C4-2B (cell line): Measurements from ENCODE around the gene HS3ST5.

Experiments
- ZFX ChIP-seq: fragments of 450-650 bp; IDR thresholded peaks from 2 replicates; pipeline ENCODE4 v1.6.1; 2017
- TF ChIP-seq, protein P1 (sequence below): fragments of 450-650 bp; conservative IDR thresholded peaks from 2 replicates; pipeline ENCODE4 v1.5.1; 2017; ENCODE audit warnings: mild to moderate bottlenecking

DNA sequence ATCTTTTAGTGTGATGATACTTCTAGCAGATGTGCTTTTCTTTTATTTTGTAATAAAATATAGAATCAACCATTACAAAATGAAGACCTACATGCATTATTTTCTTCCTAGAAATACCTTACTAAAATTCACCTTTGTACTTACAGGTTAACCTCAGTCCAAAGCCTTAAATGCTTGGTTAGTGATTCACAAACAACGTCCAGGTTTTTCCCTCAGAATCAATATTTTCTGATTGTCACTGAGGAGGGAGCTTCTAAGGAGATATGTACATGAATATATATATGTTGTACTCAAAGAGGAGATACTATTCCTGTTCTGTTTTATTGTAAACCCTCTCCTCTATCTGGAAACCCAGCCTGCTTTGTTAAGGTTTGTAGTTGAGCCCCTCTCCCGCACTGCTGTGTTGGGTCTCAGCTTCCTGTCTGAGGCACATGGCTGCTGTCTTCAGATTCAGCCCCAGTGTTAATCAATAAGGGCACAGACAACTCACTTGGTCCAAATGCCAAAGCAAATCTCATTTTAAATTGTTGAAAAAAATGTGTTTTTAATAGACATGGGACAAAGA lies 33.9 kb upstream of the HS3ST5 start:
- TF ChIP-seq, protein P1, sequence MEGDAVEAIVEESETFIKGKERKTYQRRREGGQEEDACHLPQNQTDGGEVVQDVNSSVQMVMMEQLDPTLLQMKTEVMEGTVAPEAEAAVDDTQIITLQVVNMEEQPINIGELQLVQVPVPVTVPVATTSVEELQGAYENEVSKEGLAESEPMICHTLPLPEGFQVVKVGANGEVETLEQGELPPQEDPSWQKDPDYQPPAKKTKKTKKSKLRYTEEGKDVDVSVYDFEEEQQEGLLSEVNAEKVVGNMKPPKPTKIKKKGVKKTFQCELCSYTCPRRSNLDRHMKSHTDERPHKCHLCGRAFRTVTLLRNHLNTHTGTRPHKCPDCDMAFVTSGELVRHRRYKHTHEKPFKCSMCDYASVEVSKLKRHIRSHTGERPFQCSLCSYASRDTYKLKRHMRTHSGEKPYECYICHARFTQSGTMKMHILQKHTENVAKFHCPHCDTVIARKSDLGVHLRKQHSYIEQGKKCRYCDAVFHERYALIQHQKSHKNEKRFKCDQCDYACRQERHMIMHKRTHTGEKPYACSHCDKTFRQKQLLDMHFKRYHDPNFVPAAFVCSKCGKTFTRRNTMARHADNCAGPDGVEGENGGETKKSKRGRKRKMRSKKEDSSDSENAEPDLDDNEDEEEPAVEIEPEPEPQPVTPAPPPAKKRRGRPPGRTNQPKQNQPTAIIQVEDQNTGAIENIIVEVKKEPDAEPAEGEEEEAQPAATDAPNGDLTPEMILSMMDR: no peak
- no peak for TF ChIP-seq ZFX
